Activated CD4-positive, alpha-beta T cell treated with anti-CD3 and anti-CD28 coated beads, Interleukin-2, amount 50 U/mL, for 16 hours (primary cell): ENCODE results near the gene OLIG3.

Source experiments
- DNase-seq: peaks from one replicate; pipeline ENCODE4 v3.0.0-alpha.2; 2020

The OLIG3 gene

GRCh38 chr6:137495703-137496336 lies 1.6 kb upstream of the OLIG3 start:
- no peak for DNase-seq

- no peak for DNase-seq
Measured at GRCh38 chr6:137494988-137495702, 951 bp upstream of the OLIG3 start.

GRCh38 chr6:137493218-137494038 lies 766 bp downstream of the OLIG3 start:
- DNase-seq: no peak

- no peak for DNase-seq
Measured at GRCh38 chr6:137492289-137493217, 1.6 kb downstream of the OLIG3 start.

- peak; percentile 37 for DNase-seq
Measured at GRCh38 chr6:137491478-137491877, 2.7 kb downstream of the OLIG3 start.

- no peak for DNase-seq
Measured at GRCh38 chr6:137490961-137491360, 3.2 kb downstream of the OLIG3 start.

- DNase-seq: no peak
Measured at GRCh38 chr6:137490006-137490905, 3.9 kb downstream of the OLIG3 start.

GRCh38 chr6:137489046-137490005 lies 4.9 kb downstream of the OLIG3 start:
- no peak for DNase-seq

- no peak for DNase-seq
Measured at GRCh38 chr6:137488150-137489045, 5.8 kb downstream of the OLIG3 start.

- DNase-seq: no peak
Measured at GRCh38 chr6:137487869-137488149, 6.4 kb downstream of the OLIG3 start.

- DNase-seq: no peak
Measured at GRCh38 chr6:137487181-137487868, 6.9 kb downstream of the OLIG3 start.

GRCh38 chr6:137486416-137486815 lies 7.8 kb downstream of the OLIG3 start:
- DNase-seq: no peak

GRCh38 chr6:137480431-137480830 lies 13.8 kb downstream of the OLIG3 start:
- no peak for DNase-seq

- no peak for DNase-seq
Measured at GRCh38 chr6:137475103-137475502, 19.1 kb downstream of the OLIG3 start.

- no peak for DNase-seq
Measured at GRCh38 chr6:137473598-137473997, 20.6 kb downstream of the OLIG3 start.

GRCh38 chr6:137472641-137473137 lies 21.5 kb downstream of the OLIG3 start:
- no peak for DNase-seq

GRCh38 chr6:137471986-137472385 lies 22.2 kb downstream of the OLIG3 start:
- no peak for DNase-seq

GRCh38 chr6:137471497-137471896 lies 22.7 kb downstream of the OLIG3 start:
- no peak for DNase-seq

GRCh38 chr6:137467211-137467610 lies 27.0 kb downstream of the OLIG3 start:
- no peak for DNase-seq
